Prostate gland (tissue), 2 donors: ENCODE data around the gene S100A12. TPM values are rescaled to one million over a fixed set of nuclear protein-coding genes. Genes with fewer than 3 reads are reported as not detected.

ENCODE experiments used
- DNase-seq: peaks from one replicate; pipeline ENCODE4 v3.0.0-alpha.2; 2019; ENCODE audit warnings: low spot score
- H3K27ac ChIP-seq, 2 donors: fragments of 200-600 bp; sonication (generic); 2 replicates each; pipeline ENCODE4 v1.5.1; 2017 to 2019
- H3K27me3 ChIP-seq: fragments of 200-600 bp; sonication (generic); replicated peaks from 2 replicates; pipeline ENCODE4 v1.5.1; 2019; ENCODE audit not compliant: insufficient read depth
- H3K36me3 ChIP-seq, 2 donors: fragments of 200-600 bp; sonication (generic); 1 replicate in 1 of 2; 2 replicates in 1 of 2; pipeline versions ENCODE4 v1.5.1 to v1.8.1; 2017 to 2019
- H3K4me1 ChIP-seq: fragments of 200-600 bp; sonication (generic); replicated peaks from 2 replicates; pipeline ENCODE4 v1.5.1; 2019
- H3K4me3 ChIP-seq, 2 donors: fragments of 200-600 bp; sonication (generic); 2 replicates each; pipeline ENCODE4 v1.5.1; 2017 to 2019
- H3K9me3 ChIP-seq: fragments of 200-600 bp; sonication (generic); 2 replicates; pipeline ENCODE4 v1.5.1; 2017
- CTCF ChIP-seq, 4 experiments: fragments of 200-600 bp in 2 of 4; fragments of 450-650 bp in 2 of 4; sonication (generic) in 2 of 4; IDR thresholded peaks; 1 replicate in 3 of 4; 2 replicates in 1 of 4; pipeline ENCODE4 v1.5.1; 2016 to 2019; ENCODE audit warnings: antibody characterized with exemption in 4 of 4, mild to moderate bottlenecking in 2 of 4, moderate library complexity in 2 of 4
- POLR2A ChIP-seq: fragments of 450-650 bp; IDR thresholded peaks from one replicate; pipeline ENCODE4 v1.6.1; 2016; ENCODE audit warnings: antibody characterized with exemption, mild to moderate bottlenecking
- POLR2AphosphoS5 ChIP-seq: sonication (generic); formaldehyde crosslinking; IDR thresholded peaks from one replicate; pipeline ENCODE4 v1.6.1; 2017; ENCODE audit warnings: antibody characterized with exemption
- WGBS: methylation state at CpG from one replicate; pipeline ENCODE4 v1.1.5; 2018; 5-methylcytosine and 5-hydroxymethylcytosine counted together
- intact Hi-C: fragments of 100-400 bp; cut with DNase I; formaldehyde crosslinking; loops from one replicate; pipeline ENCODE4 v1.14.2; 2022
- small RNA-seq, 2 donors: library from RNA; depleted of rRNA; stranded (forward); fragments of <200 nt; gene quantifications; one replicate each; pipeline ENCODE3, GENCODE V24; 2016
- total RNA-seq, 2 donors: library from RNA; depleted of rRNA; stranded (reverse); fragments of >200 nt; gene quantifications; one replicate each; pipeline ENCODE4 v1.1.0, GENCODE V29; 2016

S100A12 gene
- total RNA-seq, 2 donors from 2014 or later = not detected

- no peak for DNase-seq
- H3K9me3 ChIP-seq = no peaks in the 10 kb centered on the region
- no peak overlapping the region for H3K4me3 ChIP-seq
- H3K27me3 ChIP-seq = no peaks in the 10 kb centered on the region
- intact Hi-C loops = no loop called here
- no peak overlapping the region for H3K27ac ChIP-seq
- no peaks in the 10 kb centered on the region for H3K4me1 ChIP-seq
- no peak for TF ChIP-seq POLR2A
- no peak for TF ChIP-seq CTCF (IDR thresholded peaks at IDR 0.05)
- TF ChIP-seq POLR2AphosphoS5 = no peak
- no peaks in the 10 kb centered on the region for H3K36me3 ChIP-seq
Observed at GRCh38 chr1:153336650-153337049, 38.8 kb downstream of the S100A12 start.

GRCh38 chr1:153333902-153334301 lies 41.5 kb downstream of the S100A12 start:
- Histone ChIP-seq H3K36me3 (no peaks in the 10 kb centered on the region), H3K9me3 (no peaks in the 10 kb centered on the region), H3K27ac (no peak overlapping the region), H3K4me3 (no peak overlapping the region), H3K4me1 (no peaks in the 10 kb centered on the region), H3K27me3 (no peaks in the 10 kb centered on the region)
- WGBS = 89% methylated on average over 1 of the region's 1 CpG
- no peak for TF ChIP-seq POLR2A
- DNase-seq = no peak
- intact Hi-C loops = no loop called here

GRCh38 chr1:153324912-153325311 lies 50.5 kb downstream of the S100A12 start:
- no peaks in the 10 kb centered on the region for H3K4me1 ChIP-seq
- intact Hi-C loops = no loop called here
- H3K4me3 ChIP-seq = no peak overlapping the region
- no peaks in the 10 kb centered on the region for H3K9me3 ChIP-seq
- no peaks in the 10 kb centered on the region for H3K36me3 ChIP-seq
- TF ChIP-seq POLR2A (no peak), POLR2AphosphoS5 (no peak), CTCF (IDR thresholded peaks at IDR 0.05) (no peak)
- H3K27me3 ChIP-seq = no peaks in the 10 kb centered on the region
- DNase-seq = no peak
- no peak overlapping the region for H3K27ac ChIP-seq

Small RNA genes within 50 kb of the gene (small RNA-seq; reads per million reads assigned to genes)
- gene RNU6-160P = 0 reads per million in 2 donors
- gene S100A15A = 0 reads per million in 2 donors

Other genes with a start within 250 kb of the S100A12 start
- not detected for gene SPRR2G, start 224.7 kb downstream of the S100A12 start, total RNA-seq
- 1 to 10 TPM in 1 of 2 donors, not detected in 1; 4.4 TPM for gene LELP1, start 172.2 kb downstream of the S100A12 start, total RNA-seq
- not detected for gene PRR9, start 158.0 kb downstream of the S100A12 start, total RNA-seq
- gene LORICRIN, start 115.9 kb downstream of the S100A12 start, total RNA-seq = under 1 TPM in 1 of 2 donors, not detected in 1; 0.45 TPM
- gene PGLYRP3, start 62.7 kb downstream of the S100A12 start, total RNA-seq = not detected
- not detected for gene PGLYRP4, start 26.8 kb downstream of the S100A12 start, total RNA-seq
- gene S100A9, start 17.8 kb downstream of the S100A12 start, total RNA-seq = 10 to 100 TPM; 25.6 to 45.2 TPM
- gene S100A8, start 15.5 kb upstream of the S100A12 start, total RNA-seq = 1 to 10 TPM; 1.5 to 5.6 TPM
- not detected for gene S100A7A, start 40.9 kb upstream of the S100A12 start, total RNA-seq
- not detected for gene S100A7, start 85.0 kb upstream of the S100A12 start, total RNA-seq
- 100 to 1,000 TPM; 184 to 279 TPM for gene S100A6, start 160.4 kb upstream of the S100A12 start, total RNA-seq
- gene S100A5, start 165.3 kb upstream of the S100A12 start, total RNA-seq = not detected
- 10 to 100 TPM; 56.3 to 71.3 TPM for gene S100A4, start 170.2 kb upstream of the S100A12 start, total RNA-seq
- under 1 TPM in 1 of 2 donors, not detected in 1; 0.46 TPM for gene S100A3, start 173.6 kb upstream of the S100A12 start, total RNA-seq
- gene S100A2, start 190.2 kb upstream of the S100A12 start, total RNA-seq = 10 to 100 TPM; 14.1 to 22.6 TPM
- 100 to 1,000 TPM in 1 of 2 donors, 10 to 100 TPM in 1; 78.4 to 165 TPM for gene S100A16, start 237.5 kb upstream of the S100A12 start, total RNA-seq
- gene S100A14, start 240.7 kb upstream of the S100A12 start, total RNA-seq = 10 to 100 TPM; 13.5 to 25.0 TPM